ENCODE data around the gene MATN4.

Gene MATN4

GRCh38 chr20:45313065-45313695 lies 5.1 kb upstream of the MATN4 start:
- DNase-seq, result no peak

- no peak for DNase-seq
Observed at GRCh38 chr20:45312241-45312640, 4.1 kb upstream of the MATN4 start.

- DNase-seq, result peak; percentile 64
Observed at GRCh38 chr20:45311589-45312211, 3.6 kb upstream of the MATN4 start.

GRCh38 chr20:45309075-45309474 lies 976 bp upstream of the MATN4 start:
- DNase-seq, result no peak

- DNase-seq, result no peak
Observed at GRCh38 chr20:45307076-45307640, 941 bp downstream of the MATN4 start.

- no peak for DNase-seq
Observed at GRCh38 chr20:45306431-45306982, 1.6 kb downstream of the MATN4 start, which contains the start of gene RBPJL. Gene RBPJL (plus strand): TSS chr20:45306840. CDS start chr20:45306923, 83 bp downstream.

GRCh38 chr20:45305262-45305661 lies 2.8 kb downstream of the MATN4 start:
- DNase-seq, result no peak

GRCh38 chr20:45304464-45304999 lies 3.6 kb downstream of the MATN4 start:
- DNase-seq, result no peak

- DNase-seq, result no peak
Observed at GRCh38 chr20:45303586-45304463, 4.3 kb downstream of the MATN4 start.

GRCh38 chr20:45301824-45302271 lies 6.3 kb downstream of the MATN4 start:
- DNase-seq, result no peak

- DNase-seq, result no peak
Observed at GRCh38 chr20:45300961-45301360, 7.1 kb downstream of the MATN4 start.

- no peak for DNase-seq
Observed at GRCh38 chr20:45299786-45300185, 8.3 kb downstream of the MATN4 start.

- no peak for DNase-seq
Observed at GRCh38 chr20:45297786-45298497, 10.2 kb downstream of the MATN4 start.

GRCh38 chr20:45294659-45295058 lies 13.4 kb downstream of the MATN4 start:
- DNase-seq, result no peak

- DNase-seq, result no peak
Observed at GRCh38 chr20:45294003-45294368, 14.1 kb downstream of the MATN4 start.

GRCh38 chr20:45293041-45294002 lies 14.8 kb downstream of the MATN4 start:
- DNase-seq, result peak; percentile 79

- DNase-seq, result no peak
Observed at GRCh38 chr20:45292343-45292742, 15.8 kb downstream of the MATN4 start.

GRCh38 chr20:45291526-45291925 lies 16.6 kb downstream of the MATN4 start:
- no peak for DNase-seq

GRCh38 chr20:45290677-45291355 lies 17.3 kb downstream of the MATN4 start:
- peak; percentile 81 for DNase-seq

Data from left hindlimb (tissue), 1 donor.